ENCODE measurements around the gene SHPK. TPM values are rescaled to one million over a fixed set of nuclear protein-coding genes. Genes with fewer than 3 reads are reported as not detected.

Gene SHPK
- total and polyA plus RNA-seq, 2 donors: 4.4 to 6.8 TPM

DNA sequence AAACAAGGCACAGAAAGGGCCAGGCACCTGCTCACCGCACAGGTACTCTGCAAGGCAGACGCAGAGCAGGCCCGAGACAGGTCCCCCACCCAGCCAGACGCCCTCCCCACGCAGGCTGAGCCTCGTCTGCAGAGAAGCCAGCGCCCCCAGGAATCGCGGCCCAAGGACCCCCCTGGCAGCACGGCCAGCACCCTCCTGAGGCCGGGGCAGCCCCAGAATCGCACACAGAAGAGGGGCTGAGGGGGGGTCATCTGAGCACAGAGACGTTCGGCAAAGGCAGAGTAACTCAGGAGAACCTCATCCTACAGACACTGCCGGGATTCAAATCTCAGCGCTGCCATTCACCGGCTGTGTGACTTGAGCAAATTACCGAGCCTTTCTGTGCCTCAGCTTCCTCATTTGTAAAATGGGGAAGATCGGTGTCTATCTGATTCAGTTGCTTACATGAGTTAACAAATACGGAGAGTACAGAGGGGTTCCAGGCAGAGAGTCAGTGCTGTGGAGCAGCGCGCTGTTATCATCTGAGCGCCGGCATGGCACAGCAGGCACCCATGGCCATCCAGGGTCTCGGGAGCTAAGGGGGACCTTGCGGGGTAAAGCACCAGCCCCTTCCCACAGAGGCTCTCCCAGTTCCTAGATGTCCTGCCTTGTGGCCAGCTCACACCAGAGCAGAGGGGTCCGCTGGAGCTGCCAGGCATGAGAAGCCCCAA is 42.9 kb upstream of the SHPK start:
- 94% methylated on average over 27 of the region's 27 CpGs for WGBS
- Histone ChIP-seq H3K9me3 (ENCODE audit: control insufficient read depth in 2 of 2, insufficient read depth in 1 of 2, low read length in 1 of 2) (no peaks in the 10 kb centered on the region), H3K36me3 (ENCODE audit: control insufficient read depth in 2 of 2, insufficient read depth in 2 of 2, low read length in 1 of 2) (peaks cover 26 to 85% of the 10 kb centered on the region in 2 donors), H3K4me3 (ENCODE audit: low read length in 2 of 2) (no peak overlapping the region), H3K4me1 (ENCODE audit: control insufficient read depth in 2 of 2, insufficient read depth in 2 of 2, low read length in 2 of 2) (peaks cover 0 to 76% of the 10 kb centered on the region in 2 donors), H3K27ac (ENCODE audit: low read depth in 1 of 2, low read length in 1 of 2) (peak overlapping the region in 1 of 2 donors; percentile 64), H3K27me3 (ENCODE audit: control insufficient read depth in 2 of 2, insufficient read depth in 1 of 2, low read length in 1 of 2) (no peaks in the 10 kb centered on the region)
- DNase-seq (ENCODE audit: low read depth in 6 of 9, low spot score in 9 of 9): no peak

DNA sequence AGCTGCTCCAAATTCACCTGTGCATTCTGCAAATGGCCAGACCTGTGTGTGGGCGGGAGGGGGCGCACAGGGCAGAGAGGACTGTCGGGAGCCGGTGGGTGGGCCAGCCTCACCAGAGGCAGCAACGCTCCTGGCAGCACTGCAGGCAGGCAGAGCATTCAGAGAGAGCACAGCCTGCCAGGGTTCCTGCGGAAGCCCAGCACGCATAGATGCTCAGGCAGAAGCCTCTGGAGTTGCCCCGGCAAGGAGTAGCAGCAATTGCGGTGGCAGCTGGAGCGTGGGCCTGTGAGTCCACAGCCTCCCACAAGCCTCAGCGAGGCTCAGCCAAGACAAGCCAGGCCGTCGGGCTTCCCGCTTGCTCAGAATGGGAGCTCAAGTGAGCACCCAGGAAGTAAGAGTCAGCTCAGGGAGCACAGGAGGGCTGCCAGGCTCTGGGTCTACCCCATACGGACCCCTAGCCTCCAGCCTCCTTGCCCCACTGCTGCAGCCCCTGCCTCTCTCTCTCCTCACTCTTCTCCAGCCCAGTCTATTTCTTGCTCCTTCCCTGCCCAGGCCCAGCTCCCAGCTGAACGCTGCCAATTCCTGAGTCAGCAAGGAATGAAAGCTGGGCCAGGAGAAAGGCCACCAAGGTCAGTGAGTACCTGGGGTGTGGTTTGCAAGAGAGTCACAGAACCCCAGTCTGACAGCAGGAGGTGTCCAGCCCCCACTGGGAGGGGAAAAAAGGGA is 42.2 kb upstream of the SHPK start:
- 91% methylated on average over 16 of the region's 16 CpGs for WGBS

DNA sequence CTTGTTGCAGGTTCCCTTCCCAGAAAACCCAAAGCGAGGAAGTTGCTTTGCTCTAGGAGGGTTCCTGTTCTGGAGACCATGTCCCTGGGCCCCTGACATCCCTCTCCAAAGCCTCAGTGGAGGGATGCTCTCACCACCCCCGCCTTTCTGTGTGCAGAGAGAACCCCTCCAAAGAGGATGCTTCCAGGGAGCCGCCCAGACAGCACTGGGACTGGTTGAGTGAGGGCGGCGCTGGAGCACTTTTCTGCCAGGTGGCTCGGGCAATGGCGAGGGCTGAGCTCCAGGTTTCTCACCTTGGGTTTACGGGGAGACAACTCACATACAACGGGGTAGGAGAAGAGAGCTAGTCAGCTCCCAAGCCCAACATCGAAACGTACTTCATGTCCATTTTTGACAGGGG is 39.8 kb upstream of the SHPK start:
- 94% methylated on average over 11 of the region's 11 CpGs for WGBS
- no peaks in the 10 kb centered on the region for H3K27me3 ChIP-seq (ENCODE audit: control insufficient read depth in 2 of 2, insufficient read depth in 1 of 2, low read length in 1 of 2)
- DNase-seq (ENCODE audit: low read depth in 6 of 9, low spot score in 9 of 9): no peak
- H3K4me1 ChIP-seq (ENCODE audit: control insufficient read depth in 2 of 2, insufficient read depth in 2 of 2, low read length in 2 of 2): peaks cover 0 to 48% of the 10 kb centered on the region in 2 donors
- H3K27ac ChIP-seq (ENCODE audit: low read depth in 1 of 2, low read length in 1 of 2): peak overlapping the region in 1 of 2 donors; percentile 51
- H3K36me3 ChIP-seq (ENCODE audit: control insufficient read depth in 2 of 2, insufficient read depth in 2 of 2, low read length in 1 of 2): peaks cover 26 to 68% of the 10 kb centered on the region in 2 donors
- H3K9me3 ChIP-seq (ENCODE audit: control insufficient read depth in 2 of 2, insufficient read depth in 1 of 2, low read length in 1 of 2): no peaks in the 10 kb centered on the region
- H3K4me3 ChIP-seq (ENCODE audit: low read length in 2 of 2): no peak overlapping the region

More for the DNA sequence above, 42.2 kb upstream of the SHPK start:
- H3K27ac ChIP-seq (ENCODE audit: low read depth in 1 of 2, low read length in 1 of 2): peak overlapping the region in 1 of 2 donors; percentile 45
- peaks cover 0 to 71% of the 10 kb centered on the region in 2 donors for H3K4me1 ChIP-seq (ENCODE audit: control insufficient read depth in 2 of 2, insufficient read depth in 2 of 2, low read length in 2 of 2)
- DNase-seq (ENCODE audit: low read depth in 6 of 9, low spot score in 9 of 9): no peak
- no peaks in the 10 kb centered on the region for H3K27me3 ChIP-seq (ENCODE audit: control insufficient read depth in 2 of 2, insufficient read depth in 1 of 2, low read length in 1 of 2)
- no peaks in the 10 kb centered on the region for H3K9me3 ChIP-seq (ENCODE audit: control insufficient read depth in 2 of 2, insufficient read depth in 1 of 2, low read length in 1 of 2)
- no peak overlapping the region for H3K4me3 ChIP-seq (ENCODE audit: low read length in 2 of 2)
- peaks cover 29 to 85% of the 10 kb centered on the region in 2 donors for H3K36me3 ChIP-seq (ENCODE audit: control insufficient read depth in 2 of 2, insufficient read depth in 2 of 2, low read length in 1 of 2)

DNA sequence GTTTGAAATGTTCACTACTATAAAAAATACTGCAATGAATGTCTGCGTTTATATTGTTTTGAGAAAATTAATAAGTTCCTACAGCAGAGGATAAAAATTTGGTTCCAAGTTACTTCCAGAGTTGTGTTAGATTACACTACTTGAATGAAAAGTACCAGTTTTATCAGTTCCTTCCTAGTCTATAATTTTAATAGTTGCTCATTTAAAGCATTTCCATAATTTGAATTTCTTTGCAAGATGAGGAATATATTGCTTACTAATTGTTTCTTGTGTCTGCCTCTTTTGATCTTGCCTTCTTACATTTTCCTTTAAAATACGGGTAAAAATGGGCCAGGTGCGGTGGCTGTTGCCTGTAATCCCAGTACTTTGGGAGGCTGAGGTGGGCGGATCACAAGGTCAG is 36.5 kb upstream of the SHPK start:
- 99% methylated on average over 4 of the region's 4 CpGs for WGBS
- no peak overlapping the region for H3K27ac ChIP-seq (ENCODE audit: low read depth in 1 of 2, low read length in 1 of 2)
- H3K9me3 ChIP-seq (ENCODE audit: control insufficient read depth in 2 of 2, insufficient read depth in 1 of 2, low read length in 1 of 2): peaks cover 0 to 4% of the 10 kb centered on the region in 2 donors
- peaks cover 10 to 39% of the 10 kb centered on the region in 2 donors for H3K4me1 ChIP-seq (ENCODE audit: control insufficient read depth in 2 of 2, insufficient read depth in 2 of 2, low read length in 2 of 2)
- H3K27me3 ChIP-seq (ENCODE audit: control insufficient read depth in 2 of 2, insufficient read depth in 1 of 2, low read length in 1 of 2): no peaks in the 10 kb centered on the region
- no peak for DNase-seq (ENCODE audit: low read depth in 6 of 9, low spot score in 9 of 9)
- H3K4me3 ChIP-seq (ENCODE audit: low read length in 2 of 2): no peak overlapping the region
- H3K36me3 ChIP-seq (ENCODE audit: control insufficient read depth in 2 of 2, insufficient read depth in 2 of 2, low read length in 1 of 2): peaks cover 6 to 47% of the 10 kb centered on the region in 2 donors

DNA sequence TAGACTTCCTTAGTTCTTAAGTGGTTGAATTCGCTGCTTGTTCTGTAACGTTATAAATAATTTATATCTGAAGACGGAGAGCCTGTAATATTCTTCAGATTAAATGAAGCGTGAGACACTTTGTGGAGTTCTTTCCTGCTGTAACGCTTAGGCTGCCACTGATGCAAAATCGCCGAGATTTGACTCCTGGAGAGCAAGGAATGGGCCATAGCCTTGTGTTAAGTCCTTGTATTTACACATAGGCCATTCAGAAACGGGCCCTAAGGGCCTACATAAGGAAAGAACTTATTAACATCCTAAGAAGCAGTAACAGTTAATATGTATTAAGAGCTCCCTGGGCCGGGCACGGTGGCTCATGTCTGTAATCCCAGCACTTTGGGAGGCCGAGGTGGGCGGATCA is 33.5 kb upstream of the SHPK start:
- no peak for DNase-seq (ENCODE audit: low read depth in 6 of 9, low spot score in 9 of 9)
- peaks cover 0 to 4% of the 10 kb centered on the region in 2 donors for H3K9me3 ChIP-seq (ENCODE audit: control insufficient read depth in 2 of 2, insufficient read depth in 1 of 2, low read length in 1 of 2)
- peak overlapping the region; percentile 94 to 100 for H3K4me3 ChIP-seq (ENCODE audit: low read length in 2 of 2)
- H3K4me1 ChIP-seq (ENCODE audit: control insufficient read depth in 2 of 2, insufficient read depth in 2 of 2, low read length in 2 of 2): peaks cover 13 to 37% of the 10 kb centered on the region in 2 donors
- 68% methylated on average over 12 of the region's 12 CpGs for WGBS
- H3K27ac ChIP-seq (ENCODE audit: low read depth in 1 of 2, low read length in 1 of 2): peak overlapping the region in 1 of 2 donors; percentile 78
- H3K27me3 ChIP-seq (ENCODE audit: control insufficient read depth in 2 of 2, insufficient read depth in 1 of 2, low read length in 1 of 2): no peaks in the 10 kb centered on the region
- peaks cover 6 to 31% of the 10 kb centered on the region in 2 donors for H3K36me3 ChIP-seq (ENCODE audit: control insufficient read depth in 2 of 2, insufficient read depth in 2 of 2, low read length in 1 of 2)

DNA sequence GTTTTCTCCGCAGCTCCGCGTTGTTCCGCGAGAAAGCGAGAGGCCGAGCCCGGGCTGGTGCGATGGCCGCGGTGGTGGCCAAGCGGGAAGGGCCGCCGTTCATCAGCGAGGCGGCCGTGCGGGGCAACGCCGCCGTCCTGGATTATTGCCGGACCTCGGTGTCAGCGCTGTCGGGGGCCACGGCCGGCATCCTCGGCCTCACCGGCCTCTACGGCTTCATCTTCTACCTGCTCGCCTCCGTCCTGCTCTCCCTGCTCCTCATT is 33.0 kb upstream of the SHPK start:
- WGBS: under 1% methylated on average over 32 of the region's 32 CpGs
- Histone ChIP-seq H3K36me3 (ENCODE audit: control insufficient read depth in 2 of 2, insufficient read depth in 2 of 2, low read length in 1 of 2) (peaks cover 11 to 31% of the 10 kb centered on the region in 2 donors), H3K4me1 (ENCODE audit: control insufficient read depth in 2 of 2, insufficient read depth in 2 of 2, low read length in 2 of 2) (peaks cover 13 to 34% of the 10 kb centered on the region in 2 donors), H3K27ac (ENCODE audit: low read depth in 1 of 2, low read length in 1 of 2) (peak overlapping the region; percentile 78 to 91), H3K4me3 (ENCODE audit: low read length in 2 of 2) (peak overlapping the region; percentile 94 to 100), H3K27me3 (ENCODE audit: control insufficient read depth in 2 of 2, insufficient read depth in 1 of 2, low read length in 1 of 2) (no peaks in the 10 kb centered on the region), H3K9me3 (ENCODE audit: control insufficient read depth in 2 of 2, insufficient read depth in 1 of 2, low read length in 1 of 2) (peaks cover 0 to 4% of the 10 kb centered on the region in 2 donors)
- no peak for DNase-seq (ENCODE audit: low read depth in 6 of 9, low spot score in 9 of 9)

DNA sequence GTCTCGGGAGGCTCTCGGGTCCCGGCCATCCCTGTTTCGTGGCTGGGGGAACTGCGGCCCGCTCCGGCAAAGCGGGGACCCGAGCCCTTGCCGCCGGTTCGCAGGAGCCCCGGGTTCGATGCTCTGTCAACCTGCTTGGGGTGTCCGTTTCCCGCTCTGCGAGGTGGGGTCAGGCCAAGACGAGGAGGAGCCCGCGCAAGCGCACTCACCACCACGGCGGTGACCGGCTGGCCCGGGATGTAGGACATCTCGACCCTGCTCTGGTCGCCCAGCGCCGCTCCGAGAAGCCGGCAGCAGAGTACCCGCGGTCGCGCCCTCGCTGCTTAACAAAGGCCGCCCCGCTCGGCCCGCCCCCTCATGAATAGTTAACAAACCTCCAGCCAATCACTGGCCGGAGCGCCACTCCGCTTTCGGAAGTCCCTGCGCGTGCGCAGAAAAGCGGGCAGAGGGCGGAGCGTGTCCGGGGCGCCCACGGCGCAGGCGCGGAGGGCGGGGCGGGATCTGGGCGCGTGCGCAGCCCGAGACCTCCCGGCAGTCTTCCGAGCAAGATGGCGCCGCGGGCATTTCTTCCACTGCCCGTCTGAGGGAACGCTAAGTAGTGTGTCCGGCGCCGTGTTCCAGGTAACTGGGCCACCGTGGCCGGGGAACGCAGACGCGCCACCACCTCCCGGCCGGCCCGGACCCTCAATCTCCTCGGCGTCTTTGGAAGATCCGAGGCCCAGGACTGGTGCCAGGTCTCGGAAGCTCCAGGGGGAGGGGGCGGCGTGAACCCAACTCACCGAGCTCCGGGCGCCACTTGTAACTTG is 32.4 kb upstream of the SHPK start, which contains the start of the genes EMC6 and TAX1BP3:
EMC6 (plus strand) TSS at position 534 of the 806 bp plus-strand sequence. CDS start 335 bp downstream, outside the sequence.
TAX1BP3 (minus strand) TSS at position 300 of the 806 bp plus-strand sequence; CDS start at position 248, 52 bp downstream.
- peaks cover 13 to 34% of the 10 kb centered on the region in 2 donors for H3K4me1 ChIP-seq (ENCODE audit: control insufficient read depth in 2 of 2, insufficient read depth in 2 of 2, low read length in 2 of 2)
- H3K27me3 ChIP-seq (ENCODE audit: control insufficient read depth in 2 of 2, insufficient read depth in 1 of 2, low read length in 1 of 2): no peaks in the 10 kb centered on the region
- peak within 1 kb of the TSS; percentile 84 to 91 for H3K27ac ChIP-seq (ENCODE audit: low read depth in 1 of 2, low read length in 1 of 2)
- H3K4me3 ChIP-seq (ENCODE audit: low read length in 2 of 2): peak within 1 kb of the TSS; percentile 94 to 100
- H3K36me3 ChIP-seq (ENCODE audit: control insufficient read depth in 2 of 2, insufficient read depth in 2 of 2, low read length in 1 of 2): peaks cover 16 to 31% of the 10 kb centered on the region in 2 donors
- peaks cover 0 to 4% of the 10 kb centered on the region in 2 donors for H3K9me3 ChIP-seq (ENCODE audit: control insufficient read depth in 2 of 2, insufficient read depth in 1 of 2, low read length in 1 of 2)
- WGBS: under 1% methylated on average over 89 of the region's 89 CpGs
- peak; percentile 89 to 100 (median 99) for DNase-seq (ENCODE audit: low read depth in 6 of 9, low spot score in 9 of 9)

DNA sequence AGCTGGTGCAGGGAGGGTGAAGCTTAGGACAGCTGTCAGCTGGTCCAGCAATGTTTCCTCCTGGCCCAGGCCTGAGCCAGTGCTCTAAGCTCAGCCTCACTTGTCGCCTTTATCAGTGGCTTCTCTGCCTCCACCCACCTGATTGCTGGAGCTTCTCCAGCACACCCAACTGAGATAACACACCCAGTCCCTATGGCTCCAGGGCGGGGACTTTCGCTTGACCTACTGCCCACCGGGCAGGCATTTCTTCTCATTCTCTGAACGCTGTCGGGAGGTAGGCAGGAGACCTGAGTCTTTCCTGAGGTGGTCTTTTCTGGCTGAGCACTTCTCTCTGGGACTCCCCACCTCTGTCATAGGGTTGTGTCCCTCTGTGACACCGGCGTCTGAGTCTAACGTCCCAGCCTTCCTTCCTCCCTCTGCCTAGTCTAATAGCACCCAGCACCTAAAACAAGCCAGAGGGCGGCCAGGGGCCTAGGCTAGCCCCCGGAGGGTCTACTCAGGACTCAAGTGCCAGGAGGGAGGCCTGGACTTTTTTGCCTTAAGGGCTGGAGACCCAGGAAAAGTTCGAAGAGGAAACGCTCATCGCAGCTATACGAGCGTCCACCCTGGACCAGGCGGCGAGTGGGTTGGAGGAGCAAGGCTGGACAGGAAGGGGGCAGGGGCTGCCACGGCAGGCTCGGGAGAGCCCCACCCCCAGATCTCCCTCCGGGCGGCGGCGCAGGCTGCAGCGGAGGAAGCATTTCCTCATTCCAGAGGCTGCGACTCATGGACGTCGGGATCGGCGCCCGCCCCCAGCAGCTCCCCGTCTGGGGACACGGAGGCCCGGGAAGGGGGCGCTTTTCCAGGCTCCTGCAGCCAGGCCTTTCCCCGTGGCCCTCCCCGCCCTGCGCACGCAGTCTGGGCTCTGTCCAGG is 31.6 kb upstream of the SHPK start:
- peaks cover 0 to 4% of the 10 kb centered on the region in 2 donors for H3K9me3 ChIP-seq (ENCODE audit: control insufficient read depth in 2 of 2, insufficient read depth in 1 of 2, low read length in 1 of 2)
- H3K4me3 ChIP-seq (ENCODE audit: low read length in 2 of 2): peak overlapping the region; percentile 94 to 100
- no peak for DNase-seq (ENCODE audit: low read depth in 6 of 9, low spot score in 9 of 9)
- peaks cover 13 to 34% of the 10 kb centered on the region in 2 donors for H3K4me1 ChIP-seq (ENCODE audit: control insufficient read depth in 2 of 2, insufficient read depth in 2 of 2, low read length in 2 of 2)
- peaks cover 20 to 36% of the 10 kb centered on the region in 2 donors for H3K36me3 ChIP-seq (ENCODE audit: control insufficient read depth in 2 of 2, insufficient read depth in 2 of 2, low read length in 1 of 2)
- 16% methylated on average over 39 of the region's 39 CpGs for WGBS
- peak overlapping the region; percentile 66 to 84 for H3K27ac ChIP-seq (ENCODE audit: low read depth in 1 of 2, low read length in 1 of 2)
- H3K27me3 ChIP-seq (ENCODE audit: control insufficient read depth in 2 of 2, insufficient read depth in 1 of 2, low read length in 1 of 2): no peaks in the 10 kb centered on the region
